CD4-positive, alpha-beta T cell treated with Interleukin-17A for 1 hour (primary cell): ENCODE data around the gene INAFM2.

ENCODE experiments used
- DNase-seq: peaks from one replicate; pipeline ENCODE4 v3.0.0-alpha.2; 2020

Gene INAFM2

DNA sequence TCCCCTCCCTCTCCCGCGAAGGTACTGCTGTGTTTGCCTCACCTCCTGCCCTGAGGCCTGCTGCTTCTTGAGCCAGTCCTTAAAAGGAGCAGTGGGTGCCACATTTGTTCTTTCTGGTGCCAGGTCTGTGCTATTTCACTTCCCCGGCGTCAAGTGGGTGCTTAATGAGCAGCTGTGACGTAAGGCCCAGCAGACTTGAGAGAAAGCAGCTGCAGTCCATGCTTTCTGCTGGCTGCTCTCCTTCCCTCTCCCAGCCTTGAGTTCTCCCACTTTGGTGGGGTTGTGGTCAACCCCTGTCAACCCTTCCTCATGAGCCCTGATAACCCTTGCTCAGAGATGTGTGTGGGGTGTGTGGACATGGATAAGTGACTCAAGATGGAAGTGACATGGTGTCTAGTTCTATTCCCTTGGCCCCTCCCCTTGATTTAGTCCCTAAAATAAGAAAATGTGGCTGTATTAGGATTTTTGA lies 6.9 kb downstream of the INAFM2 start:
- no peak for DNase-seq

DNA sequence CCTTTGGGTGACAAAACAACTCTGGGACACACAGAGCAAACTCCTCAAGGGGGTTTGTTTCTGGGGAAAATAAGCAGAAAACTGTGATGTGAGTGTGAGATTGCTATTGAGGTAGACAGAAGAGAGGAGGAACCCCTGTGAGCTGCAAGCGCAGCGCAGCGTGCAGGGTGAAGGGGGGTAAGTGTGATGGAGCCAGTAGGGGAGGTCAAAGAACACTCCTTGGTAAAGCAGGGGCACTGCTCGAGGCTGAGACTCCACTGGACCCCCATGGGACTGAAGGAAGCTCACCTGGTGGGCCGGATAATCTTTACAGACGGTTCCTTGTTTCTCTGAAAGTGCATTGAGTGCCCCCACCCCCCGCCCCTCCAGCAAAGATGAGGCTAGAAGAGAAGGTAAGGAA lies 7.5 kb downstream of the INAFM2 start:
- no peak for DNase-seq

- DNase-seq = no peak
Observed at GRCh38 chr15:40331637-40332036, 8.1 kb downstream of the INAFM2 start.

DNA sequence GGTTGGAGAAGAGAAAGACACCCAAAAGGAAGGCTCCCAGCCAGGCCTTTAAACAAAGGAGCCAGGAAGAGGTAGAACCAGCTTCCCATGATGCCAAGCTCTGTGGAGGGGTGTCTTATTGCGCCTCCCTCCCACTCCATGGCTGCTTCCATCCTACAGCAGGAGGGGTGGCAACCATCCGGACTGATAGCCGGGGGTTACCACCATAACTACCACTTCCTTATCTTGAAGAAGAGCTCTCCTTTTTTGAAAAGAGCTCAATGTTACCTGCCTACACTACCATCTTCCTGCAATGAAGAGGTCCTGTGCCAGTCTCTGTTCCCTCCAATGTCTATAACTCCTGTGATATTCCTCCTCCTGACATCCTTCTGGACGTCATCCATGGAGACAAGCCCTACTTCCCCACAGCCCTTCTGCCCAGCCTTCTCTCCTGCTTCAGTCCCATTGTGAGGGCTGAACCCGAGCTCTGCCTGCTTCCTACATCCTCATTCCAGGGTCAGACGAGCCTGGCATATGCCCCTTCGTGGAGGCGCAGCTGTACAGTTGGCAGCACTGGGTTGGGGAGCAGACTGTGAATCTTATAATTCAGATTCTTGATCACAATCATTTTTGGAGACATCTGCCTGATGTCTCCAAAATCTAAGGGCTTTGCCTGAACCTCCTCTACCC lies 8.8 kb downstream of the INAFM2 start:
- DNase-seq = no peak

GRCh38 chr15:40333922-40334492 lies 10.5 kb downstream of the INAFM2 start:
- peak; percentile 37 for DNase-seq

GRCh38 chr15:40334541-40334940 lies 11.0 kb downstream of the INAFM2 start:
- no peak for DNase-seq

DNA sequence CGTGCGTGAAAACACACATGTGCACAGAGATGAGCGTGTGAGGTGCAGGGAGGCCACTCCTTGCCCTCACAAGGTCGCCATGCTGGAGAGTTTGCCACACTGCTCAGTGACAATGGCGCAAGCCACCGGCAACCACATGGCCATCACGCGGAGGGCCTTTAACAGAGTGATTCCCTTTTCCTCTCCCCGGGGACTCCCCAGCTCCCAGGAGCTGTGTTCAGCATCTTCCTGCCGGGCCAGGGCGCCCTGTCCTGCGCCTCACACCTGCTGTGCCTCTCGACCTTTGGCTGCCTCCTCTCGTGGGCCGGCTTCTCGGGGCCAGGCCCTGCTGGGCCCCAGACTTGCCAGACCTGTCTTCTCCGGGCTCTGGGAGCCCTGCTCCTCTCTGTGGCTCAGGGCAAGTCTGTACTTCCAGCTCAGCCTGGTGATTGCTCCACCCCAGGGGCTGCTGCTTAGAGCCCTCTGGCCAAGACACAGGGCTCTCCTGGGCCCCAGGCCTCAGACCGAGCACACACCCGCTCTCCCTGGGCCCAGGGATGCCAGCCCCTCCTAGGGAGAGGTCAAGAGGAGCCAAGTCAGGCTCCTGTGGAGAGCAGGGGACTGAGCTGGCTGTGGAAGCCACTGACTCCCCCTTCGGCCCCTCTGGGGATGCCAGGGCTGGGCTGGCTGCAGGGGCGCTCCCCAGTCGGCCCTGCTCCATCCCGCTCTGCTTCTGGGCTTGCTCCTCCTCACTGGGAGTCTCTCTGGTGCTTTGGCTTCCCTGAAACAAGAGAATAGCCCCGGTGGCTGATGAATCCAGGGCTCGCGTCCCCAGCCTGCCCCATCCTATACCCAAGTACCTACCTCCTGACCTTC lies 11.7 kb downstream of the INAFM2 start:
- DNase-seq = no peak

DNA sequence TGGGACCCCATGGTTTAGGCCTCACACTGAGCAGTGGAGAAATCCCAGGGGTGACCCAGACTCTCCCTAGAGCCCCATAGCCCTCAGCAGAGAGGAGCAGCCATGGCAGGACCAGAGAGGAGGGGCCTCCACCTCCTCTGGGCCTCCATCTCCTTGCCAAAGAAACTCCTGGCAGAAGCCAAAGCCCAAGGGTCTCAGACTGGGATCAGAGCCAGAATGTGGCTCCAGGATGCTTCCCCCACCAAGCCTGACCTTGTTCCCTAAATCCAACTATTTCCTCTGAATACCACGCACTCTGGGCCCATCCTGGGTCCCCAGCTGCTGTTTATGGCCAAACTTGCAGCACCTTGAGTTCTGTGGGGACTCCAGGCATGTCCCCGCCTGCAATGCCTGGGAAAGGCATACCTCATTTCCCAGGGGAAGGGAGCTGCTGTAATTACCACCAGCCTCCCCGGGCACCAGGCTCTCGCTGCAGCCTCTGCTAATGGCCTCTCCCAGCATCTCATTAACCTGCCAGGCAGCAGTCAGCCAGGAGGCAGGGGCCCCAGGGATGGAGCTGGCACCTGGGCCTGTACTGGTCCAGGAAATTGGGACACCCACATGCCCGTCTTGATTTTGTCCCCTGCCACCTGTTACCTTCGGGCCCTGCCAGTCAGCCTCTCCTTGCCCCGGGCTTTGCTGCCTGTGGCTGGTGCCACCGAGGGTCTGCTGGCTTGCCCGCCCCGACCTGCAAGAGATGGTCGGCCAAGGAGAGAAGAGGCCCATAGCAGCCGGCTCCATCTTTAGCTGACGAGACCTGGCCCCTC lies 12.6 kb downstream of the INAFM2 start:
- DNase-seq = no peak

DNA sequence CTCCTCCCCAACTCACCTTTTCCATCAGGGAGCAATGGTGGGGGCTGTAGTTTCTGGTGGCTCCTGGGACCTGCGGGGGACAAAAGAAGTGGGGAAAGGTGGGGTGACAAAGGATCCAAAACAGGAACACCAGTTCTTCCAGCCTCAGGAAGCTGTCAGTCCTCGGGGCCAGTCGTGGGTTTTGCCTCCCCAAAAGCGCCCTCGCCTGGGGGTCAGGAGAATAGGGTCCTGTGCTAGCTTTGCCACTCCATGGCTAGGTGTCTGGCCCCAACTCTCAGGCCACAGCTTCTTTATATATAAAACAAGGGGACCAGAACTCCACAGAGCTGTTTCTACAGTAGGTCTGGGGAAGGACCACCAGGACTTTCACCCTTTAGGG lies 13.2 kb downstream of the INAFM2 start:
- DNase-seq = peak; percentile 15

GRCh38 chr15:40337597-40337996 lies 14.1 kb downstream of the INAFM2 start:
- no peak for DNase-seq

DNA sequence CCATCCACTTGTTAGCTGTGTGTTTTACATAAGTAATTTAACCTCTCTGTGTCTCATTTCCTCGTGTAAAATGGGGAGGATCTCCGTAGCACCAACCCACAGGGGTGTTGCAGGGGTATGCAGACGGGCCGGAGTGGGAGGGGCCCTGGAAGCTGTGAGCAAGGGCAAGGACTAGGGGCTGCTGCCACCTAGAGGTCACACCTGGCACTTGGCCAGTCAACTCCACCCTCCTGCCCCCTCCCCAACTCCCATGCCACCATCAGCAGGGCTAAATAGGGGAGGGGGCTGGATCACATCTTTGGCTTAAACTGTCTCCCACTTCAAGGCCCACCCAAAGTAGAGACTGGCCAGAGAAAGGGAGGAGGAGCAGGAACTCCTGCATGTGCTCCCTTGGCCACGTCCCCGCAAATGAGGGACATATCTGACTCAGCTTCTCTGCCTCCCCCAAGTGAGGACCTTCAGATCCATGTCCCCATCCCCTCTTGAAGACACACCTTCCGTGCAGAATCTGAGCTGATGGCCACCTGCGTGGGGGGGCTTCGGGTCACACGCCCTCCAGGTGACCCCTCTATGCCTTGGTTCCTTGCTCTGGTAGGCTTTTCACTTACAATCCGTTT lies 14.7 kb downstream of the INAFM2 start:
- peak; percentile 78 for DNase-seq

GRCh38 chr15:40338921-40339620 lies 15.6 kb downstream of the INAFM2 start:
- no peak for DNase-seq

GRCh38 chr15:40339621-40339945 lies 16.1 kb downstream of the INAFM2 start:
- no peak for DNase-seq

GRCh38 chr15:40340038-40340739 lies 16.7 kb downstream of the INAFM2 start:
- DNase-seq = no peak

GRCh38 chr15:40340740-40341400 lies 17.4 kb downstream of the INAFM2 start, which contains the start of gene CCDC9B:
TSS of gene CCDC9B (minus strand) at chr15:40340939. CDS start at chr15:40340819, 120 bp downstream.
- DNase-seq = no peak

DNA sequence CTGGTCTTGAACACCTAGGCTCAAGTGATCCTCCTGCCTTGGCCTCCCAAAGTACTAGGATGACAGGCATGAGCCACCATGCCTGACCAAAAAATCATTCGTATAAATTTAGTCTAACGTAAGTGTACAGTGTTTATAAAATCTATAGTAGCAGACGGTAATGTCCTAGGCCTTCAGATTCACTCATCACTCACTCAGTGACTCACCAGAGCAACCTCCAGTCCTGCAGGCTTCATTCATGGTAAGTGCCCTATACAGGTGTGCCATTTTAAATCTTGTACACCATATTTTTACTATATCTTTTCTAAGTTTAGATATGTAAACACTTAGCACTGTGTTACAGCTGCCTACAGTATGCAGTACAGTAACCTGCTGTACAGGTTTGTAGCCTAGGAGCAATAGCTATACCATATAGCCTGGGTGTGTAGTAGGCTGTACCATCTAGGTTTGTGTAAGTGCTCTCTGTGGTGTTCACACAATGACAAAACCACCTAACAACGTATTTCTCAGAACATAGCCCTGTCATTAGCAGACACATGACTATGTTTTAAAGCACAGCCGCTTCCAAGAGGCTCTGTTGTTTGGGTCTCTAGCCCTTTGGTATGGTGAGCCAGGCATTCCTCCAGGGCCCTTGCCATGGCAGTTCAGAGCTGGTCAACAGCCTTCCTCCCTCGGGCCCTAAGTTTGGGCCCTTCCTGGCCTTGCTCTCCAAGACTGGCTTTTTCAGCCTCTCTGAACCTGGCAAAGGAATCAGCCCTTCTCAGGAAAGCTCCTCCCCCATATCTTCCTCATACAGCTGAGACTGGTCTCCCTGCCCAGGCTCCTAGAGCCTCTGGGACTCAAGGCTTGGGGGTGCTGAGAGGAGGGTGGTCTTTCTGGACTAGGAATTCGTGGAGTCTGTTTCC lies 19.2 kb downstream of the INAFM2 start:
- no peak for DNase-seq

GRCh38 chr15:40343512-40343911 lies 20.0 kb downstream of the INAFM2 start:
- no peak for DNase-seq

- no peak for DNase-seq
Observed at GRCh38 chr15:40344217-40344616, 20.7 kb downstream of the INAFM2 start.

DNA sequence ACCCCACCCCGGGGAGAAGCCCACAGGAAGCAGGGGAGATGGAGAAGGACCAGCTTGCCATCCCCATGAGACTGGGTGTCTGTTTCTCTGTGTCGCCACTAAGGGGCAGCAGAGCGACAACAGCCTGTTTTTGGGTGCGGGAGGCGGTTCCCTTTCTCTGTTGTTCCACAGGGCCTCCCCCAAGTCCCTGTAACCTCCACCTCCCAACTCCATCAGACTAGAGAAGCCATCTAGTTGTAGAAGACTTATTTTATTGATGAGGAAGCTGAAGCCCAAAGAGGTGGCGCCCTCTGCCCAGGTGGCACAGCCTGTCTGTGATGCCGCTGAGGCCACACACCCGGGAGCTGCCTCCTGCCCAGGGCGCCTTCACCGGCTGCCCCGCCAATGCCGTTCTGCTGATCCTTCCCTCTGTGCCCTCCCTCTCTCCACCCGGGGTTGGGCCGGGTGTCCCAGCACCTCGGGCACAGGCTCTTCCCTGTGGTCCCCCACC lies 21.2 kb downstream of the INAFM2 start:
- peak; percentile 80 for DNase-seq
